Measurements from ENCODE around the gene CAMKMT. TPM values are rescaled to one million over a fixed set of nuclear protein-coding genes. Genes with fewer than 3 reads are reported as not detected.

The CAMKMT gene
- total and polyA plus RNA-seq, 8 donors = 8.3 to 17.5 (median 11.5) TPM

GRCh38 chr2:44352510-44352909, 9.2 kb upstream of the CAMKMT start:
- Histone ChIP-seq H3K36me3 (no peaks in the 10 kb centered on the region), H3K4me3 (no peak overlapping the region), H3K9me3 (no peaks in the 10 kb centered on the region), H3K27me3 (no peaks in the 10 kb centered on the region), H3K4me1 (peaks cover 4 to 12% of the 10 kb centered on the region in 2 donors), H3K27ac (peak overlapping the region in 1 of 2 donors; percentile 13)
- DNase-seq = no peak
- no peak for ATAC-seq
- TF ChIP-seq CTCF (IDR thresholded peaks at IDR 0.05) = no peak
- intact Hi-C loops (cut with DNase I) = no loop called here

- no peak for DNase-seq
- no peak for ATAC-seq
- TF ChIP-seq CTCF (IDR thresholded peaks at IDR 0.05) = no peak
- H3K36me3 ChIP-seq = no peaks in the 10 kb centered on the region
- H3K4me1 ChIP-seq = peaks cover 8 to 33% of the 10 kb centered on the region in 2 donors
- H3K9me3 ChIP-seq = no peaks in the 10 kb centered on the region
- no peaks in the 10 kb centered on the region for H3K27me3 ChIP-seq
- H3K4me3 ChIP-seq = no peak overlapping the region
- intact Hi-C loops (cut with DNase I) = no loop called here
- H3K27ac ChIP-seq = no peak overlapping the region
These were observed 7.0 kb upstream of the CAMKMT start for GRCh38 chr2:44354761-44355160.

GRCh38 chr2:44358503-44358902, 3.2 kb upstream of the CAMKMT start:
- peak in 2 of 4 donors; percentile 20 to 76 for DNase-seq

GRCh38 chr2:44360749-44361329, 908 bp upstream of the CAMKMT start:
- Histone ChIP-seq H3K27ac (peak overlapping the region; percentile 97), H3K27me3 (no peaks in the 10 kb centered on the region), H3K4me1 (peaks cover 15 to 42% of the 10 kb centered on the region in 2 donors), H3K9me3 (no peaks in the 10 kb centered on the region), H3K36me3 (no peaks in the 10 kb centered on the region), H3K4me3 (peak overlapping the region; percentile 77 to 95)
- DNase-seq (peak in 1 of 4 donors; percentile 48), ATAC-seq (peak; percentile 22)
- intact Hi-C loops (cut with DNase I) = no loop called here
- no peak for TF ChIP-seq CTCF (IDR thresholded peaks at IDR 0.05)

More at GRCh38 chr2:44358503-44358902, 3.2 kb upstream of the CAMKMT start:
- Histone ChIP-seq H3K9me3 (no peaks in the 10 kb centered on the region), H3K36me3 (no peaks in the 10 kb centered on the region), H3K4me1 (peaks cover 15 to 42% of the 10 kb centered on the region in 2 donors), H3K27ac (no peak overlapping the region), H3K27me3 (no peaks in the 10 kb centered on the region), H3K4me3 (no peak overlapping the region)
- no peak for TF ChIP-seq CTCF (IDR thresholded peaks at IDR 0.05)
- no peak for ATAC-seq
- intact Hi-C loops (cut with DNase I) = no loop called here

- no peaks in the 10 kb centered on the region for H3K9me3 ChIP-seq
- DNase-seq (peak; percentile 35 to 78 (median 44)), ATAC-seq (peak; percentile 44)
- no peaks in the 10 kb centered on the region for H3K36me3 ChIP-seq
- no peak for TF ChIP-seq CTCF (IDR thresholded peaks at IDR 0.05)
- intact Hi-C loops (cut with DNase I) = no loop called here
- peaks cover 15 to 42% of the 10 kb centered on the region in 2 donors for H3K4me1 ChIP-seq
- H3K27me3 ChIP-seq = no peaks in the 10 kb centered on the region
- peak overlapping the region; percentile 97 for H3K27ac ChIP-seq
- peak overlapping the region; percentile 77 to 95 for H3K4me3 ChIP-seq
These were observed 664 bp downstream of the CAMKMT start for GRCh38 chr2:44362207-44363015.
